ENCODE data around the gene LARGE2.
"Not testable (repeated sequence)": the region's sequence is repeated elsewhere in the genome, so short reads cannot be mapped to it uniquely, and the experiment has no call there.

The LARGE2 gene

DNA sequence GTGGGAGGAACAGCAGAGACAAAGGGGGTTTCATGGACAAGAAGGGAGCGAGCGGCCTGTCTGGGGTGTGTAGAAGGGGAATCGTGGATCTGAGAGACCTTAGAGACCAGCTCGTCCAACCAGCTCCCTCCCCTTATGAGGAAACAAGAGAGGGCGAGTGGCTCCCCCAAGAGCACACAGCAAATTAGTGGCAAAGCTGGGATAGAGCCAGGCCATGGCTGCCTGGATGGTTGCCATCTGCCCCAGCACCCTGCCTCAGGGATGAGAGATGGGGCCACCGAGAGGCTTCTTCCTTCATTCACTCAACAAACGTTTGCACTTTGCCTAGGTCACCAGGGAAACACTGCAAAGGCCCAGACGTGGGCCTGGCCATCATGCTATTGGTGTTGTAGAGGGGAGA, 32.9 kb upstream of the LARGE2 start:
- no peaks in the 10 kb centered on the region for H3K9me3 Mint-ChIP-seq
- H3K27me3 Mint-ChIP-seq: peaks cover 5% of the 10 kb centered on the region
- peaks cover 8% of the 10 kb centered on the region for H3K4me1 Mint-ChIP-seq (ENCODE audit: low read depth)
- H3K4me3 Mint-ChIP-seq: no peak overlapping the region
- H3K36me3 Mint-ChIP-seq (ENCODE audit: low read depth): no peaks in the 10 kb centered on the region
- no peak overlapping the region for H3K27ac Mint-ChIP-seq

GRCh38 chr11:45889966-45890365, 32.5 kb upstream of the LARGE2 start:
- Mint-ChIP-seq H3K9me3 (no peaks in the 10 kb centered on the region), H3K27me3 (peaks cover 9% of the 10 kb centered on the region), H3K4me3 (no peak overlapping the region), H3K36me3 (ENCODE audit: low read depth) (no peaks in the 10 kb centered on the region), H3K27ac (no peak overlapping the region), H3K4me1 (ENCODE audit: low read depth) (peaks cover 4% of the 10 kb centered on the region)

DNA sequence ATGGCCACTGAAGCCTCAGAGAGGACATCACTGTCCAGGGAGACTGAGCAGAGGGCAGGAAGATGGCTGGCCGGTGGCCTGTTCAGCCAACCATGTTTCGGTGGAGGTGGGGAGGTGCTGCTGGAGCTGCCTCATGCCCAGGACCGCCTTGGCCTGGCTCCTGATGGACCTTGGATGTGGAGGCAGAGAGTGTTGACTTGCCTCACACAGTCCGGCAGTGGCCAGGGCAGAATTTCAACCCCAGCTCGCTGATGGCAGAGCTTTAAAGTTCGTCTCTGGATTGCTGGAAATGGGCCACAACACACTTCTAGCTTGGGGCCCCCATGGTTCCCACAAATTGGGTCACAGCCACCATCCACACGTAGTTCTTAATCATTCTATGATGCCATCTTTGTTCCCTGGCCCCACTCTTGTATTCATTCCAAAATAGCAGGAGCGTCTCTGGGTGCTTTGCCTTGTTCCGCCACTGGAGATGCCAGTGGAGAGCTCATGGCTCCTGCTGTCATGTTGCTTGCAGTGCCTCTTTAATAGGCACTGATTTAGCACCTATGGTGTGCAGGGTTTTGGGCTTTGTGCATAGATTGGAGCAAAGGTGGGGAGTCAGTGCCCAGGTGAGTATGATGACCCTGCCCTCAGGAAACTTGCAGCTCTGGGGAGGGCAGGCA, 31.4 kb upstream of the LARGE2 start:
- H3K4me1 Mint-ChIP-seq (ENCODE audit: low read depth): no peaks in the 10 kb centered on the region
- no peaks in the 10 kb centered on the region for H3K9me3 Mint-ChIP-seq
- no peak overlapping the region for H3K4me3 Mint-ChIP-seq
- no peaks in the 10 kb centered on the region for H3K36me3 Mint-ChIP-seq (ENCODE audit: low read depth)
- no peak overlapping the region for H3K27ac Mint-ChIP-seq
- H3K27me3 Mint-ChIP-seq: peaks cover 12% of the 10 kb centered on the region

GRCh38 chr11:45892856-45893255, 29.6 kb upstream of the LARGE2 start:
- H3K9me3 Mint-ChIP-seq: no peaks in the 10 kb centered on the region
- H3K4me3 Mint-ChIP-seq: no peak overlapping the region
- no peaks in the 10 kb centered on the region for H3K36me3 Mint-ChIP-seq (ENCODE audit: low read depth)
- no peak overlapping the region for H3K27ac Mint-ChIP-seq
- no peaks in the 10 kb centered on the region for H3K4me1 Mint-ChIP-seq (ENCODE audit: low read depth)
- peaks cover 13% of the 10 kb centered on the region for H3K27me3 Mint-ChIP-seq

DNA sequence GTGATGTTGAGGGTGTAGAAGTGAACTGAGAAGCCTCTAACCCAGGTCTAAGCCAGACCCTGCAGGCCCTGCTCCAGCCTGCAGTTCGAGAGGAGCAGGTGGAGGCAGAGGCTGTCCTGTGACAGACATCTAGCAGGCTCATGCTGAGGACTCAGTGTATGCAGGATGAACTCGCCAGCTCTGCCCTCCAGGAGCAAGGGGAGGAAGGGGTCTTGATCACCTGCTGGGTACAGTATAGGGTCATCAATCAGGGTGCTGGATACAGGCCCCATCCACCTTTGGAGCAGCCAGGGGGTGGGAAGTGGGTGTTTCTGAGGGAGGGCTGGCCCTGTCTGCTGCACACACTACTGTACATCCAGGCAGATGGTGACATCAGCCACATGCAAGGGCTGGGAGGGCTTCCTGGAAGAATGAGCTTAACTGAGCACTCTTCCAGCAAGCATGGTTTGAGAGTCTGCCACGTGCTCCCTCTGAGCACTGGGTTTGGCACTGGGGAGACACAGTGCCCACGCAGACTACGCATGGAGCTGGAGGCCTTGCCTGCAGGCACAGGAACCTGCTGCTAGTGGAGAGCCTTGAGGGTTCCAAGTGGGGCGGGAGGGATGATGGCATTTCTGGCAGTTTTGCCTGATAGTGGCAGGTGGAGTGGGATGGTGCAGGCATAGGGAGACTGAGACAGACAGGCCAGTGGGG, 27.8 kb upstream of the LARGE2 start:
- Mint-ChIP-seq H3K36me3 (ENCODE audit: low read depth) (no peaks in the 10 kb centered on the region), H3K9me3 (no peaks in the 10 kb centered on the region), H3K4me1 (ENCODE audit: low read depth) (no peaks in the 10 kb centered on the region), H3K27me3 (peaks cover 17% of the 10 kb centered on the region), H3K4me3 (no peak overlapping the region), H3K27ac (no peak overlapping the region)

DNA sequence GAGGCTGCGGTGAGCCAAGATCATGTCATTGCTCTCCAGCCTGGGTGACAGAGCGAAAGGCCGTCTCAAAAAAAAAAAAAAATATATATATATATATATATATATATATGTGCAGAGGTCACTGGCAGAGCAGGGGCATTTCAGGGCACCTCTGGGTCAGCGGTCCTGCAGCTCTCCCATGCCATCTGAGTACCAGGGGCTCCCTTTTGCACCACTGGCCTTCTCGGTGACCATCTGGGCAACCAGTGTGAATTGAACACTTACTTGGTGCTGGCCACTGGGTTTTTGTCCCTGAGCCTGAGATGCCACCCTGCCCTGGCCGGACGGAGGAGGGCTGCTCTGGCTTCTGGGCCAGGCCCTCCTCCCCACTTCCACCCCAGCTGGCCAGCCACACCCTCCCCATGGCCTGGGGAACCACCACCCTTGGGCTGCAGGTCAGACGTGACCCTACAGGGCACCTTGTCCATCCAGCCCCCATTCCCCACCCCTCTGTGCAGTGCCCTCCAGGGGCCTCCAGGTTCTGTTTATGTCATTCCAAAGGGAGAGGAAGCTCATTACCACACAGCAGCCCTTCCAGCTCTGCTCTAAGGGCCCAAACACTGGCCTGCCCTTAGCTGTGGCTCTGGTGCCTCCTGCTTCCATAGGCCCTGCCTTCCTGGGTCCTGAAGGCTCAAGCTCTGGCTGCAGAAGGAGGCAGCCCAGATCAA, 26.8 kb upstream of the LARGE2 start:
- Mint-ChIP-seq H3K27me3 (peaks cover 21% of the 10 kb centered on the region), H3K4me1 (ENCODE audit: low read depth) (no peaks in the 10 kb centered on the region), H3K4me3 (no peak overlapping the region), H3K36me3 (ENCODE audit: low read depth) (no peaks in the 10 kb centered on the region), H3K9me3 (no peaks in the 10 kb centered on the region), H3K27ac (no peak overlapping the region)

DNA sequence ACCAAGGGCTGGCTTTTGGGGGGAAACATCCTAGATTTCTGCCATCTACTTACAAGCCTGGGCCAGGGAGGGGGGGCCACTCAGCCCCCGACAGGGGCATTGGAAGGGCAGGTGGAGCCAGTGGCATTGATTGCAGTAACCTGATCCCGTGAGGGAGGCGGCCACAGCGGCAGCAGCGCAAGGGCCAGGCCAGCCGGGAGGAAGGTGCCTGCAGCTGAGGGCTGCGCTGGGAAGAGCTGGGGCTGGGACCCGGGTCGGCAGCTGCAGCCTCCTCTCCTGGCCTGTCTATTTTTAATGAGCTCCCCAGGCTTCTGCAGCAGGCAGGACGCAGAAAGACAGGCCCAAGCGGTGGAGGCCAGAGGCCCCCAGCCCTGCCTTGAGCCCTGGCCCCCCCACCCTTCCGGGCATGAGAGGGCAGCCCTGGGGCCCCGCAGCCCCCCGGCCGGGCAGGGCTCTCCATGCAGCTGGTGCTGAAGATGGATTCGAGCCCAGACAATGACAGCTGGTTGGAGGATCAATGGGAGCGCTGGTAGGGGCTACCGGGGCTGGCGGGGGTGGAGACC, 26.0 kb upstream of the LARGE2 start:
- H3K27ac Mint-ChIP-seq: no peak overlapping the region

DNA sequence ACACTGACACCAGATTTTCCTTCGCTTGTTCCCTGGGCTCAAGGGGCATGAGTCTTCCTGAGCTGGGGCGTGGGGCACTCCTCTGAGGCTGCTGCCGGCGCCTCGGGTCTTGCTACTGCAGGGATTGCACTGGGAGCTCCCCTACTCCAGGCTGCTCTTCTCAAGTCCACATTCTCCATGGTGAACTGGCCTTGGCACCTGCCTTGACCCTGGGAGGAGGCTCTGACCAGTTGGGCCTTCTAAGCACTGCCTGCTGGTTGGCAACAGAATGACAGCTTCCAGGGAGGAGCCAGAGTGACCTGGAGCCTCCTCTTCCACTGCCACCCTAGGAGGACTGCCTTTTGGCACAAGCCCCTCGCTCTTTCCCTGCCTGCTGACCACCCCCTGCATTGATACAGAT, 24.9 kb upstream of the LARGE2 start:
- H3K4me3 Mint-ChIP-seq: no peak overlapping the region
- H3K27me3 Mint-ChIP-seq: peaks cover 22% of the 10 kb centered on the region
- no peak overlapping the region for H3K27ac Mint-ChIP-seq
- no peaks in the 10 kb centered on the region for H3K36me3 Mint-ChIP-seq (ENCODE audit: low read depth)
- H3K4me1 Mint-ChIP-seq (ENCODE audit: low read depth): no peaks in the 10 kb centered on the region
- no peaks in the 10 kb centered on the region for H3K9me3 Mint-ChIP-seq

More for the DNA sequence above, 26.0 kb upstream of the LARGE2 start:
- no peaks in the 10 kb centered on the region for H3K36me3 Mint-ChIP-seq (ENCODE audit: low read depth)
- H3K9me3 Mint-ChIP-seq: no peaks in the 10 kb centered on the region
- H3K27me3 Mint-ChIP-seq: peaks cover 22% of the 10 kb centered on the region
- no peak overlapping the region for H3K4me3 Mint-ChIP-seq
- no peaks in the 10 kb centered on the region for H3K4me1 Mint-ChIP-seq (ENCODE audit: low read depth)

- peaks cover 18% of the 10 kb centered on the region for H3K27me3 Mint-ChIP-seq
- H3K9me3 Mint-ChIP-seq: no peaks in the 10 kb centered on the region
- H3K4me3 Mint-ChIP-seq: peak overlapping the region; percentile 49
- H3K4me1 Mint-ChIP-seq (ENCODE audit: low read depth): no peaks in the 10 kb centered on the region
- no peaks in the 10 kb centered on the region for H3K36me3 Mint-ChIP-seq (ENCODE audit: low read depth)
- H3K27ac Mint-ChIP-seq: no peak overlapping the region
Measured at GRCh38 chr11:45899086-45899447, 23.4 kb upstream of the LARGE2 start.

DNA sequence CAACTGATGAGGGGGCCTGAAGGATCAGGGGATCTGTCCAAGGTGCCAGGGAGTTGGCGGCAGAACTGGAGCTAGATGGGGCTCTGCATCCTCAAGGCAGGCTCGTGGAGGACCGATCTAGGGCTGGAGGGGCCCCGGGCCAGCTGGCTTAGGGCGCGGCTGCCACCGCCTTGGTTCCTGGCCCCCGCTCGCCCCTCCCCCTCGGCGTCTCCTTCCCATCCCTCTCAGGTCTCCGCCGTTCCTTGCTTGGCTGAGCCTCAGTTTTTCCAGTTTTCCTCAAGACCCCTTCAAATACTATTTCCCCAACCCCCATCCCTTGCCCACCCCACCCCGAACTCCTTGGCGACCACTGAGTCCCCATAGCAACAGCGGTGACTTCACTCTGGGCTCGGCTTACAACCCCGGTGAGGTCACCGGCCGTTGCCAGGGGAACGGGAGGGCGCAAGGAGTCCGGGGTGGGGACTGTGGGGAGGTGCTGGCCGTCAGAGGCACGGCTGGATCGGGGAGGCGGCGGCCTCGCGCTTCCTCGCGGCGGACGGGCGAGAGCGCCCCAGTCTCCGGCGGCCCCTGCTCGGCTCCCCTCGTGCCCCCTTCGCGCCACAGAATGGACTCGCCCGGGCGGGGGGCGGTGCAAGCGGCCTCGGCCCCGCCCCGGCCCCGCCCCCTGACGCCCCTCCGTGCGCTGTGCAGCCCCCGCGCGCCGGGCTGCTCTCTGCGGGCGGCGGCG, 22.8 kb upstream of the LARGE2 start:
- Mint-ChIP-seq H3K4me1 (ENCODE audit: low read depth) (no peaks in the 10 kb centered on the region), H3K27ac (no peak overlapping the region), H3K27me3 (peaks cover 16% of the 10 kb centered on the region), H3K36me3 (ENCODE audit: low read depth) (no peaks in the 10 kb centered on the region), H3K4me3 (peak overlapping the region; percentile 49), H3K9me3 (no peaks in the 10 kb centered on the region)

DNA sequence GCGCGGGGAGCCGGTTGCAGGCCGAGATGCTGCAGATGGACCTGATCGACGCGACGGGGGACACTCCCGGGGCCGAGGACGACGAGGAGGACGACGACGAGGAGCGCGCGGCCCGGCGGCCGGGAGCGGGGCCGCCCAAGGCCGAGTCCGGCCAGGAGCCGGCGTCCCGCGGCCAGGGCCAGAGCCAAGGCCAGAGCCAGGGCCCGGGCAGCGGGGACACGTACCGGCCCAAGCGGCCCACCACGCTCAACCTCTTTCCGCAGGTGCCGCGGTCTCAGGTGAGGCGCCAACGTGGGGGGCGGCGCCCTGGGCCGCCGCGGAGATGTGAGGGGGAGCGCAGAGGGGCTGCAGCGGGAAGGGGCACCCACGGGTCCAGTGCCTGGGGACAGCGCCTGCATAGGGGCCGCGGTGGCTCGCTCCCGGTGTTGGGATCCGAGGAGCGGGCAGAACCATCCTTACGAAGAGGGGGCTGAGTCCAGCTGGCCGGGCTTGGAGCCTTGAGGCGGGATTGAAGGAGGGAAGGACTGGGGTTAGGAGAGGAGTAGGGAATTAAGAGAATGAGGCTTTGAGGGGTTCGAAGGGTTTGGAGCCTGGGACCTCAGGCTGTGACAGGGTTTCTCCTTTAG, 22.2 kb upstream of the LARGE2 start:
- peaks cover 10% of the 10 kb centered on the region for H3K27me3 Mint-ChIP-seq
- not testable (repeated sequence) for H3K9me3 Mint-ChIP-seq; H3K36me3 Mint-ChIP-seq (ENCODE audit: low read depth); H3K4me1 Mint-ChIP-seq (ENCODE audit: low read depth)
- peak overlapping the region; percentile 28 for H3K27ac Mint-ChIP-seq
- H3K4me3 Mint-ChIP-seq: peak overlapping the region; percentile 43

DNA sequence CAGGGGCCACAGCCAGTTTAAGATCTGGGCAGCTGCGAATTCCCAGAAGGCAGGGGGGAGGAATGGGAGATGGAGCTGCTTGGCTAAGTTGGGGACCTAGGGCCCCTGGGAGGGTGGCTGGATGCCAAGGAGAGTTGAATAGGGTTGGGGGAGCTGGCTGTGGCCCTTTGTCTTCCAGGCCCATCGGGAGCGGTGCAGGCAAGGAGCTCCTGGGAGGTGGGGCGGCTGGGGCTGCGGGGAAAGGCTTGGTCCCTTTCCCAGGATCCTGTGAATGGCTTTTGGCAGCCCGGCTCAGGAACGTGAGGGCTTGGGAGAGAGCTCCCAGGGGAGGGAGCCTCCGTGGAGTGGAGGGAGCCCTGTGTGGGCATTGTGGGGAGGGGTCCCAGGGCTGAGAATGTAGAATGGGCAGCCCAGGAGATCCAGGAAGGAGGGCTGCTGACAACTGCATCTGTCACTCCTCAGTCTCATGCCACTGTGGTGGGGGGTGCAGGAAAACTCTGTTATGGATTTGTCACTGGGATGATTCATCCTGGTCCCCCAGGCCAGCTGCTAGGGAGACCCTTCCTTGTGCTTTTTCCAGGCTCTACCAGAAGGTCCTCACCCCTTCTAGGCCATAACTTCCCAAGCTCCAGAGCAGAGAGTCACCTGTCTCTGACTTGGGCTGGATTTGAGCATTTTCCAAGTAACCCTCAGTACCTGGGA, 21.4 kb upstream of the LARGE2 start:
- no peaks in the 10 kb centered on the region for H3K36me3 Mint-ChIP-seq (ENCODE audit: low read depth)
- no peaks in the 10 kb centered on the region for H3K4me1 Mint-ChIP-seq (ENCODE audit: low read depth)
- no peak overlapping the region for H3K4me3 Mint-ChIP-seq
- H3K27ac Mint-ChIP-seq: no peak overlapping the region
- H3K9me3 Mint-ChIP-seq: no peaks in the 10 kb centered on the region
- peaks cover 10% of the 10 kb centered on the region for H3K27me3 Mint-ChIP-seq

- H3K27ac Mint-ChIP-seq: no peak overlapping the region
- H3K4me3 Mint-ChIP-seq: no peak overlapping the region
- peaks cover 4% of the 10 kb centered on the region for H3K4me1 Mint-ChIP-seq (ENCODE audit: low read depth)
- H3K9me3 Mint-ChIP-seq: no peaks in the 10 kb centered on the region
- peaks cover 10% of the 10 kb centered on the region for H3K27me3 Mint-ChIP-seq
- H3K36me3 Mint-ChIP-seq (ENCODE audit: low read depth): no peaks in the 10 kb centered on the region
Measured at GRCh38 chr11:45901626-45902025, 20.8 kb upstream of the LARGE2 start.

Measured in stimulated activated naive CD8-positive, alpha-beta T cell treated with anti-CD3 and anti-CD28 coated beads, Interleukin-15, Interleukin-2, amounts not matched to agents 100 ng/mL and 50 ng/mL, for 24 hours (primary cell).